HG03135 (cell line): ENCODE results near the gene ZNF483.
"Not testable (repeated sequence)": the region's sequence is repeated elsewhere in the genome, so short reads cannot be mapped to it uniquely, and the experiment has no call there.

Experiments used
- ATAC-seq: cut with Tn5 transposase; IDR thresholded peaks from one replicate; pipeline ENCODE4 v1.9.1; 2021; ENCODE audit warnings: mild to moderate bottlenecking, moderate library complexity; ENCODE audit not compliant: unreplicated experiment

ZNF483 gene

GRCh38 chr9:111542497-111543254 lies 17.7 kb downstream of the ZNF483 start:
- ATAC-seq, result no peak

- no peak for ATAC-seq
These were observed 23.6 kb downstream of the ZNF483 start for GRCh38 chr9:111548623-111549022.

- ATAC-seq, result not testable (repeated sequence)
These were observed 30.4 kb downstream of the ZNF483 start for GRCh38 chr9:111555425-111555824.

GRCh38 chr9:111559000-111559610 lies 34.1 kb downstream of the ZNF483 start:
- ATAC-seq, result no peak

- ATAC-seq, result no peak
These were observed 36.3 kb downstream of the ZNF483 start for GRCh38 chr9:111561165-111561719.

GRCh38 chr9:111566234-111566633 lies 41.3 kb downstream of the ZNF483 start:
- no peak for ATAC-seq

- ATAC-seq, result not testable (repeated sequence)
These were observed 43.1 kb downstream of the ZNF483 start for GRCh38 chr9:111568127-111568526.

- ATAC-seq, result no peak
These were observed 48.1 kb downstream of the ZNF483 start for GRCh38 chr9:111572950-111573604.

- no peak for ATAC-seq
These were observed 57.9 kb downstream of the ZNF483 start for GRCh38 chr9:111582888-111583287.

GRCh38 chr9:111586378-111586777 lies 61.4 kb downstream of the ZNF483 start:
- no peak for ATAC-seq

- no peak for ATAC-seq
These were observed 63.9 kb downstream of the ZNF483 start for GRCh38 chr9:111588846-111589245.

- ATAC-seq, result no peak
These were observed 73.1 kb downstream of the ZNF483 start for GRCh38 chr9:111597852-111598732.

- ATAC-seq, result no peak
These were observed 73.7 kb downstream of the ZNF483 start for GRCh38 chr9:111598733-111599091.

- ATAC-seq, result no peak
These were observed 74.3 kb downstream of the ZNF483 start, which contains the start of gene PTGR1 for GRCh38 chr9:111599092-111599954. Gene PTGR1 (minus strand): TSS chr9:111599647. CDS start chr9:111597422, 2,225 bp downstream.

- ATAC-seq, result no peak
These were observed 75.0 kb downstream of the ZNF483 start for GRCh38 chr9:111599955-111600343.

GRCh38 chr9:111601237-111602018 lies 76.4 kb downstream of the ZNF483 start:
- ATAC-seq, result no peak

GRCh38 chr9:111603041-111603440 lies 78.1 kb downstream of the ZNF483 start:
- ATAC-seq, result no peak

GRCh38 chr9:111604054-111604615 lies 79.2 kb downstream of the ZNF483 start:
- no peak for ATAC-seq
